ENCODE data around the gene CRTC3. TPM values are rescaled to one million over a fixed set of nuclear protein-coding genes. Genes with fewer than 3 reads are reported as not detected.
"Not testable (repeated sequence)": the region's sequence is repeated elsewhere in the genome, so short reads cannot be mapped to it uniquely, and the experiment has no call there.

Gene CRTC3
- polyA plus RNA-seq, 2 donors: 5.0 to 7.1 TPM

GRCh38 chr15:90667073-90667754, 137.5 kb downstream of the CRTC3 start:
- WGBS, 2 donors: 66 to 71% methylated on average over 8 of the region's 8 CpGs
- H3K9me3 ChIP-seq (ENCODE audit: control insufficient read depth in 2 of 2, insufficient read depth in 1 of 2, low read depth in 1 of 2, low read length in 1 of 2): peaks cover 0 to 2% of the 10 kb centered on the region in 2 donors
- no peaks in the 10 kb centered on the region for H3K27me3 ChIP-seq (ENCODE audit: control insufficient read depth in 1 of 2, insufficient read depth in 2 of 2, low read length in 2 of 2)
- H3K4me3 ChIP-seq (ENCODE audit: low read depth in 1 of 2, low read length in 2 of 2): no peak overlapping the region
- no peaks in the 10 kb centered on the region for H3K36me3 ChIP-seq (ENCODE audit: control insufficient read depth in 2 of 2, insufficient read depth in 2 of 2, low read length in 1 of 2)
- peaks cover 0 to 4% of the 10 kb centered on the region in 2 donors for H3K4me1 ChIP-seq (ENCODE audit: control insufficient read depth in 2 of 2, insufficient read depth in 2 of 2, low read length in 1 of 2)
- H3K27ac ChIP-seq (ENCODE audit: low read depth in 2 of 2, low read length in 1 of 2): no peak overlapping the region

GRCh38 chr15:90667755-90668345, 138.1 kb downstream of the CRTC3 start:
- WGBS, 2 donors: 88 to 91% methylated on average over 7 of the region's 7 CpGs
- not testable (repeated sequence) for H3K27ac ChIP-seq (ENCODE audit: low read depth in 2 of 2, low read length in 1 of 2)

GRCh38 chr15:90670631-90671030, 140.9 kb downstream of the CRTC3 start:
- not testable (repeated sequence) for H3K9me3 ChIP-seq (ENCODE audit: control insufficient read depth in 2 of 2, insufficient read depth in 1 of 2, low read depth in 1 of 2, low read length in 1 of 2); H3K36me3 ChIP-seq (ENCODE audit: control insufficient read depth in 2 of 2, insufficient read depth in 2 of 2, low read length in 1 of 2); H3K27ac ChIP-seq (ENCODE audit: low read depth in 2 of 2, low read length in 1 of 2); H3K4me1 ChIP-seq (ENCODE audit: control insufficient read depth in 2 of 2, insufficient read depth in 2 of 2, low read length in 1 of 2); H3K4me3 ChIP-seq (ENCODE audit: low read depth in 1 of 2, low read length in 2 of 2); H3K27me3 ChIP-seq (ENCODE audit: control insufficient read depth in 1 of 2, insufficient read depth in 2 of 2, low read length in 2 of 2)
- WGBS, 2 donors: 95 to 96% methylated on average over 8 of the region's 8 CpGs

More at GRCh38 chr15:90667755-90668345, 138.1 kb downstream of the CRTC3 start:
- H3K4me3 ChIP-seq (ENCODE audit: low read depth in 1 of 2, low read length in 2 of 2); H3K36me3 ChIP-seq (ENCODE audit: control insufficient read depth in 2 of 2, insufficient read depth in 2 of 2, low read length in 1 of 2); H3K27me3 ChIP-seq (ENCODE audit: control insufficient read depth in 1 of 2, insufficient read depth in 2 of 2, low read length in 2 of 2); H3K9me3 ChIP-seq (ENCODE audit: control insufficient read depth in 2 of 2, insufficient read depth in 1 of 2, low read depth in 1 of 2, low read length in 1 of 2); H3K4me1 ChIP-seq (ENCODE audit: control insufficient read depth in 2 of 2, insufficient read depth in 2 of 2, low read length in 1 of 2): not testable (repeated sequence)

DNA sequence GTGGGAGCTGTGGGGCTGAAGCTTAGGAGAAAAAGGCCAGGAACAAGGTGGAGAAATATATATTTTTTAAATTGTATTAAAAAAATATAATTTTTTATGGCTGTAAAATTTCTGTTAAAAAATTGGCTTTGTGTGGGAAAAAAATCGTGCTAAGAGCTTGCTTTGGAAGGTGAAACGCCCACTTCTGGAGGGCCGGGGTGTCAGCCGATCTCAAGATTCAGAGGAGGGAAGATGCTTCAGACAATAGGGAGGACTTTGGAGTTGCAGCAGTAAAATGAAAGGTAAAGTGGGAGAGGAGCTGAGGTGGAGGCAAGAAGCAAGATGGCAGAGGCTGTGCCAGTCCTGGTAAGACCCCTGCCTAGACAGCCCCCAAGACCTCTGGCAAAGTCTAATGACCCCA, 141.5 kb downstream of the CRTC3 start:
- Histone ChIP-seq H3K9me3 (ENCODE audit: control insufficient read depth in 2 of 2, insufficient read depth in 1 of 2, low read depth in 1 of 2, low read length in 1 of 2) (peaks cover 0 to 2% of the 10 kb centered on the region in 2 donors), H3K36me3 (ENCODE audit: control insufficient read depth in 2 of 2, insufficient read depth in 2 of 2, low read length in 1 of 2) (no peaks in the 10 kb centered on the region), H3K4me3 (ENCODE audit: low read depth in 1 of 2, low read length in 2 of 2) (no peak overlapping the region), H3K4me1 (ENCODE audit: control insufficient read depth in 2 of 2, insufficient read depth in 2 of 2, low read length in 1 of 2) (no peaks in the 10 kb centered on the region), H3K27ac (ENCODE audit: low read depth in 2 of 2, low read length in 1 of 2) (no peak overlapping the region), H3K27me3 (ENCODE audit: control insufficient read depth in 1 of 2, insufficient read depth in 2 of 2, low read length in 2 of 2) (no peaks in the 10 kb centered on the region)
- WGBS, 2 donors: 90 to 94% methylated on average over 4 of the region's 4 CpGs

GRCh38 chr15:90673357-90673756, 143.6 kb downstream of the CRTC3 start:
- H3K27me3 ChIP-seq (ENCODE audit: control insufficient read depth in 1 of 2, insufficient read depth in 2 of 2, low read length in 2 of 2); H3K36me3 ChIP-seq (ENCODE audit: control insufficient read depth in 2 of 2, insufficient read depth in 2 of 2, low read length in 1 of 2); H3K4me1 ChIP-seq (ENCODE audit: control insufficient read depth in 2 of 2, insufficient read depth in 2 of 2, low read length in 1 of 2); H3K27ac ChIP-seq (ENCODE audit: low read depth in 2 of 2, low read length in 1 of 2); H3K4me3 ChIP-seq (ENCODE audit: low read depth in 1 of 2, low read length in 2 of 2); H3K9me3 ChIP-seq (ENCODE audit: control insufficient read depth in 2 of 2, insufficient read depth in 1 of 2, low read depth in 1 of 2, low read length in 1 of 2): not testable (repeated sequence)
- WGBS, 2 donors: 94 to 97% methylated on average over 10 of the region's 10 CpGs

DNA sequence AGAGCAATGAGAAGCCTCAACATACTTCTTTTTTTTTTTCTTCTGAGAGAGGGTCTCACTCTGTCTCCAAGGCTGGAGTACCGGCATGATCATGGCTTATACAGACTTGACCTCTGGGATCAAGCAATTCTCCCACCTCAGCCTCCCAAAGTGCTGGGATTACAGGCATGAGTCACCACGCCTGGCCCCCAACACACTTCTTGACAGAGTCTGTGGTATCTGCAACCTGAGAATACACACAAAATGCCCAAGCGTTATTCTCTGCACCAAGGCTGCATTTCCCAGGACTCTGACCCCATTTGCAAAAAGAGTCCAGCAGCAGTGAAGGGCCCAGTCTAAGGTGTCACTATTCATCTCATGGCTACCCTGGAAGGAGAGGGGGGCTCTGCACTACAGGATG, 144.8 kb downstream of the CRTC3 start:
- H3K27me3 ChIP-seq (ENCODE audit: control insufficient read depth in 1 of 2, insufficient read depth in 2 of 2, low read length in 2 of 2): no peaks in the 10 kb centered on the region
- peaks cover 0 to 2% of the 10 kb centered on the region in 2 donors for H3K9me3 ChIP-seq (ENCODE audit: control insufficient read depth in 2 of 2, insufficient read depth in 1 of 2, low read depth in 1 of 2, low read length in 1 of 2)
- H3K27ac ChIP-seq (ENCODE audit: low read depth in 2 of 2, low read length in 1 of 2): no peak overlapping the region
- no peak overlapping the region for H3K4me3 ChIP-seq (ENCODE audit: low read depth in 1 of 2, low read length in 2 of 2)
- 77 to 87% methylated on average over 3 of the region's 3 CpGs for WGBS, 2 donors
- H3K36me3 ChIP-seq (ENCODE audit: control insufficient read depth in 2 of 2, insufficient read depth in 2 of 2, low read length in 1 of 2): no peaks in the 10 kb centered on the region
- no peaks in the 10 kb centered on the region for H3K4me1 ChIP-seq (ENCODE audit: control insufficient read depth in 2 of 2, insufficient read depth in 2 of 2, low read length in 1 of 2)

- H3K9me3 ChIP-seq (ENCODE audit: control insufficient read depth in 2 of 2, insufficient read depth in 1 of 2, low read depth in 1 of 2, low read length in 1 of 2): peaks cover 0 to 2% of the 10 kb centered on the region in 2 donors
These were observed 145.7 kb downstream of the CRTC3 start for GRCh38 chr15:90675464-90675863.

GRCh38 chr15:90677807-90678790, 148.4 kb downstream of the CRTC3 start:
- Histone ChIP-seq H3K4me1 (ENCODE audit: control insufficient read depth in 2 of 2, insufficient read depth in 2 of 2, low read length in 1 of 2) (peaks cover 0 to 3% of the 10 kb centered on the region in 2 donors), H3K27me3 (ENCODE audit: control insufficient read depth in 1 of 2, insufficient read depth in 2 of 2, low read length in 2 of 2) (no peaks in the 10 kb centered on the region), H3K9me3 (ENCODE audit: control insufficient read depth in 2 of 2, insufficient read depth in 1 of 2, low read depth in 1 of 2, low read length in 1 of 2) (no peaks in the 10 kb centered on the region), H3K4me3 (ENCODE audit: low read depth in 1 of 2, low read length in 2 of 2) (no peak overlapping the region), H3K36me3 (ENCODE audit: control insufficient read depth in 2 of 2, insufficient read depth in 2 of 2, low read length in 1 of 2) (no peaks in the 10 kb centered on the region), H3K27ac (ENCODE audit: low read depth in 2 of 2, low read length in 1 of 2) (no peak overlapping the region)
- 78 to 79% methylated on average over 12 of the region's 12 CpGs for WGBS, 2 donors

More at GRCh38 chr15:90675464-90675863, 145.7 kb downstream of the CRTC3 start:
- no peaks in the 10 kb centered on the region for H3K4me1 ChIP-seq (ENCODE audit: control insufficient read depth in 2 of 2, insufficient read depth in 2 of 2, low read length in 1 of 2)
- H3K27ac ChIP-seq (ENCODE audit: low read depth in 2 of 2, low read length in 1 of 2): no peak overlapping the region
- H3K36me3 ChIP-seq (ENCODE audit: control insufficient read depth in 2 of 2, insufficient read depth in 2 of 2, low read length in 1 of 2): no peaks in the 10 kb centered on the region
- no peak overlapping the region for H3K4me3 ChIP-seq (ENCODE audit: low read depth in 1 of 2, low read length in 2 of 2)
- 87 to 89% methylated on average over 5 of the region's 5 CpGs for WGBS, 2 donors
- H3K27me3 ChIP-seq (ENCODE audit: control insufficient read depth in 1 of 2, insufficient read depth in 2 of 2, low read length in 2 of 2): no peaks in the 10 kb centered on the region

DNA sequence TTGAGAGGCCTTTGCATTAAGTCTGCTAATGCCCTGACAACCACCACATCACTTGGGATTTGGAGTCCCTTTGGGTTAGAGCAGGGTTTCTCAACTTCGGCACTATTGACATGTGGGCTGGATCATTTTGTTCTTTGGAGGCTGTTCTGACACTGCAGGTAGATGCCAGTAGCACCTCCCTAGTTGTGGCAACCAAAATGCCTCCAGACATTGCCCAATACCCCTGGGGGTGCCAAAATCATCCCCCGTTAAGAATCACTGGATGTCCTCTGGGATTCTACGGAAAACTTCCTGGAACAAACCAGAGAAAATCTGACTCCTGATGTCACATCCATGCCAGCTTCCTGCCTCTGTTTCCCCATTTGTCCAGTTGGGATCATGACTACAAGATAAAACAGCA, 150.2 kb downstream of the CRTC3 start:
- no peaks in the 10 kb centered on the region for H3K36me3 ChIP-seq (ENCODE audit: control insufficient read depth in 2 of 2, insufficient read depth in 2 of 2, low read length in 1 of 2)
- peaks cover 0 to 3% of the 10 kb centered on the region in 2 donors for H3K4me1 ChIP-seq (ENCODE audit: control insufficient read depth in 2 of 2, insufficient read depth in 2 of 2, low read length in 1 of 2)
- WGBS, 2 donors: 74 to 87% methylated on average over 3 of the region's 3 CpGs
- H3K27me3 ChIP-seq (ENCODE audit: control insufficient read depth in 1 of 2, insufficient read depth in 2 of 2, low read length in 2 of 2): no peaks in the 10 kb centered on the region
- no peaks in the 10 kb centered on the region for H3K9me3 ChIP-seq (ENCODE audit: control insufficient read depth in 2 of 2, insufficient read depth in 1 of 2, low read depth in 1 of 2, low read length in 1 of 2)
- no peak overlapping the region for H3K4me3 ChIP-seq (ENCODE audit: low read depth in 1 of 2, low read length in 2 of 2)
- peak overlapping the region; percentile 17 to 53 for H3K27ac ChIP-seq (ENCODE audit: low read depth in 2 of 2, low read length in 1 of 2)

Measured in esophagus (tissue), 2 donors.